ENCODE measurements around the gene UNC13A.

DNA sequence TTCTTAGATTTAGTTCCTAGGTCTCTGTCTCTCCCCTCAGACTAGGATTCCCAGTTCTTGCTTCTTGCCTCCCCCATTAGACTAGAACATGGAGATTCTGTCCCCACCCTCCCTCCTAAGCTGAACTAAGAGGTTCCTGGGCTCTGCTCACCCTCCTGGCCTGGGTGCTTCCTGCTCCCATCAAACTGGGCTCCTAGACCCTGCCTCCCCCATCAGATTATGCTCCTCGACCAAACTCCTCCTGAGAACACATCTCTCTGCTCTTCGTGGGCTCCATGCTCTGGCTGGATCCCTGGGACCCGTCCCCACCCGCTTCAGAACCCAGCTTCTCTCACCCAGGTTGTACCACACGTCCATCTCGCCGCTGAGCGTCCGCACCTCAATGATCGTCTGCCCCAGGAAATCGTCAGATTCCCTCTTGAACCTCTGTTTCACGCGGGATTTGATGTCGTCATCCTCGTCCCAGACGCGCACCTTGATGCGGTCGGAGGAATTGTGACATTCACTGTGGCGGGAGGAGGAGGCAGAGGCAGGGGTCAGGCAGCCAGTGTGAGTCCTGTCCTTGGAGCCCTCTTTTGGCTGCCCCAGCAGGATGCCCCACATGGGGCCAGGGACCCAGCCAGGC lies 42.7 kb downstream of the UNC13A start:
- no peak for TF ChIP-seq POLR2A (IDR thresholded peaks at IDR 0.05; ENCODE audit: extremely low read depth, insufficient read length)
- TF ChIP-seq, protein P1, sequence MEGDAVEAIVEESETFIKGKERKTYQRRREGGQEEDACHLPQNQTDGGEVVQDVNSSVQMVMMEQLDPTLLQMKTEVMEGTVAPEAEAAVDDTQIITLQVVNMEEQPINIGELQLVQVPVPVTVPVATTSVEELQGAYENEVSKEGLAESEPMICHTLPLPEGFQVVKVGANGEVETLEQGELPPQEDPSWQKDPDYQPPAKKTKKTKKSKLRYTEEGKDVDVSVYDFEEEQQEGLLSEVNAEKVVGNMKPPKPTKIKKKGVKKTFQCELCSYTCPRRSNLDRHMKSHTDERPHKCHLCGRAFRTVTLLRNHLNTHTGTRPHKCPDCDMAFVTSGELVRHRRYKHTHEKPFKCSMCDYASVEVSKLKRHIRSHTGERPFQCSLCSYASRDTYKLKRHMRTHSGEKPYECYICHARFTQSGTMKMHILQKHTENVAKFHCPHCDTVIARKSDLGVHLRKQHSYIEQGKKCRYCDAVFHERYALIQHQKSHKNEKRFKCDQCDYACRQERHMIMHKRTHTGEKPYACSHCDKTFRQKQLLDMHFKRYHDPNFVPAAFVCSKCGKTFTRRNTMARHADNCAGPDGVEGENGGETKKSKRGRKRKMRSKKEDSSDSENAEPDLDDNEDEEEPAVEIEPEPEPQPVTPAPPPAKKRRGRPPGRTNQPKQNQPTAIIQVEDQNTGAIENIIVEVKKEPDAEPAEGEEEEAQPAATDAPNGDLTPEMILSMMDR (IDR thresholded peaks at IDR 0.05; ENCODE audit: low read depth, low read length): no peak

Measured in NB4 (cell line).